Measurements from ENCODE around the gene SMYD3.

DNA sequence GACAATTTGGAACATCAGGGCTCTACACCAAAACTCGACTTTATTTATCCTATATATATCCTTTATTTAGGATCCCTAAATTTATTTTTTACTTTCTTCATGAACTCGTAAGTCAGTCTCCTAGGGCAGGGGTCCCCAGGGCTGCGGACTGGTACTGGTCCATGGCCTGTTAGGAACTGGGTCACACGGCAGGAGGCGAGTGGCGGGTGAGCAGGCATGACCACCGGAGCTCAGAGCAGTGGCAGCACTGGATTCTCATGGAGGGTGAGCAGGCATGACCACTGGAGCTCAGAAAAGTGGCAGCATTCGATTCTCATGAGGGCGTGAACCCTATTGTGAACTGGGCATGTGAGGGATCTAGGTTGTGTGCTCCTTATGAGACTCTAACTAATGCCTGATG, 427.0 kb downstream of the SMYD3 start:
- no peak for TF ChIP-seq POLR2A (IDR thresholded peaks at IDR 0.05)
- TF ChIP-seq, protein P1, sequence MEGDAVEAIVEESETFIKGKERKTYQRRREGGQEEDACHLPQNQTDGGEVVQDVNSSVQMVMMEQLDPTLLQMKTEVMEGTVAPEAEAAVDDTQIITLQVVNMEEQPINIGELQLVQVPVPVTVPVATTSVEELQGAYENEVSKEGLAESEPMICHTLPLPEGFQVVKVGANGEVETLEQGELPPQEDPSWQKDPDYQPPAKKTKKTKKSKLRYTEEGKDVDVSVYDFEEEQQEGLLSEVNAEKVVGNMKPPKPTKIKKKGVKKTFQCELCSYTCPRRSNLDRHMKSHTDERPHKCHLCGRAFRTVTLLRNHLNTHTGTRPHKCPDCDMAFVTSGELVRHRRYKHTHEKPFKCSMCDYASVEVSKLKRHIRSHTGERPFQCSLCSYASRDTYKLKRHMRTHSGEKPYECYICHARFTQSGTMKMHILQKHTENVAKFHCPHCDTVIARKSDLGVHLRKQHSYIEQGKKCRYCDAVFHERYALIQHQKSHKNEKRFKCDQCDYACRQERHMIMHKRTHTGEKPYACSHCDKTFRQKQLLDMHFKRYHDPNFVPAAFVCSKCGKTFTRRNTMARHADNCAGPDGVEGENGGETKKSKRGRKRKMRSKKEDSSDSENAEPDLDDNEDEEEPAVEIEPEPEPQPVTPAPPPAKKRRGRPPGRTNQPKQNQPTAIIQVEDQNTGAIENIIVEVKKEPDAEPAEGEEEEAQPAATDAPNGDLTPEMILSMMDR (IDR thresholded peaks at IDR 0.05), result no peak
